SK-N-SH treated with all-trans-retinoic acid at 6 μM for 48 hours (cell line): Measurements from ENCODE around the gene PPCS.

Source experiments
- ATAC-seq: fragments of 200-7000 bp; cut with Tn5 transposase; 3 replicates; pipeline ENCODE4 v1.9.1; 2020; ENCODE audit warnings: mild to moderate bottlenecking, moderate library complexity
- ARNTL ChIP-seq: fragments of 450-650 bp; formaldehyde crosslinking; IDR thresholded peaks from 2 replicates; pipeline ENCODE4 v1.5.0; 2020; ENCODE audit warnings: low read depth, mild to moderate bottlenecking, moderate library complexity, borderline replicate concordance
- BACH2 ChIP-seq: fragments of 250-450 bp; sonication (Bioruptor Pico); IDR thresholded peaks from 2 replicates; pipeline ENCODE4 v1.9.0; 2021; ENCODE audit warnings: mild to moderate bottlenecking, borderline replicate concordance
- CREB5 ChIP-seq: fragments of 250-450 bp; sonication (Bioruptor Pico); IDR thresholded peaks from 2 replicates; pipeline ENCODE4 v1.5.1; 2020; ENCODE audit warnings: low read depth, mild to moderate bottlenecking, moderate library complexity
- CSDC2 ChIP-seq: fragments of 250-450 bp; sonication (Bioruptor Pico); IDR thresholded peaks from 2 replicates; pipeline ENCODE4 v1.5.0; 2020; ENCODE audit warnings: mild to moderate bottlenecking, moderate library complexity
- CSRNP3 ChIP-seq: fragments of 250-450 bp; sonication (Bioruptor Pico); IDR thresholded peaks from 2 replicates; pipeline ENCODE4 v1.5.1; 2021; ENCODE audit warnings: mild to moderate bottlenecking, moderate library complexity
- ESRRG ChIP-seq: fragments of 250-450 bp; sonication (Bioruptor Pico); IDR thresholded peaks from 2 replicates; pipeline ENCODE4 v1.6.1; 2021; ENCODE audit warnings: mild to moderate bottlenecking
- GLIS3 ChIP-seq: fragments of 250-450 bp; sonication (Bioruptor Pico); IDR thresholded peaks from 2 replicates; pipeline ENCODE4 v1.5.0; 2020; ENCODE audit warnings: mild to moderate bottlenecking, moderate library complexity
- ISL1 ChIP-seq: fragments of 250-450 bp; sonication (Bioruptor Pico); IDR thresholded peaks from 2 replicates; pipeline ENCODE4 v2.1.2; 2022; ENCODE audit warnings: mild to moderate bottlenecking, moderate library complexity
- OSR1 ChIP-seq: fragments of 250-450 bp; sonication (Bioruptor Pico); IDR thresholded peaks from 2 replicates; pipeline ENCODE4 v1.8.0; 2022; ENCODE audit warnings: moderate library complexity, mild to moderate bottlenecking, inconsistent platforms
- PATZ1 ChIP-seq: fragments of 250-450 bp; sonication (Bioruptor Pico); IDR thresholded peaks from 2 replicates; pipeline ENCODE4 v1.8.0; 2020; ENCODE audit warnings: mild to moderate bottlenecking, moderate library complexity, borderline replicate concordance
- POU6F1 ChIP-seq: fragments of 250-450 bp; sonication (Bioruptor Pico); IDR thresholded peaks from 2 replicates; pipeline ENCODE4 v1.8.0; 2021; ENCODE audit warnings: low read depth, mild to moderate bottlenecking, moderate library complexity, borderline replicate concordance
- PPARA ChIP-seq: fragments of 250-450 bp; sonication (Bioruptor Pico); IDR thresholded peaks from 2 replicates; pipeline ENCODE4 v1.5.0; 2020; ENCODE audit warnings: mild to moderate bottlenecking, borderline replicate concordance
- RARB ChIP-seq: fragments of 250-450 bp; sonication (Bioruptor Pico); IDR thresholded peaks from 2 replicates; pipeline ENCODE4 v1.8.0; 2021; ENCODE audit warnings: mild to moderate bottlenecking, moderate library complexity
- SNAI2 ChIP-seq: fragments of 250-450 bp; sonication (Bioruptor Pico); IDR thresholded peaks from 2 replicates; pipeline ENCODE4 v1.5.0; 2020; ENCODE audit warnings: mild to moderate bottlenecking, moderate library complexity
- TCF4 ChIP-seq: fragments of 250-450 bp; sonication (Bioruptor Pico); IDR thresholded peaks from 2 replicates; pipeline ENCODE4 v1.8.0; 2021; ENCODE audit warnings: mild to moderate bottlenecking, moderate library complexity, borderline replicate concordance
- TOX ChIP-seq: fragments of 250-450 bp; sonication (Bioruptor Pico); IDR thresholded peaks from 2 replicates; pipeline ENCODE4 v1.8.0; 2021; ENCODE audit warnings: mild to moderate bottlenecking, moderate library complexity, borderline replicate concordance
- TSHZ2 ChIP-seq: fragments of 250-450 bp; sonication (Bioruptor Pico); IDR thresholded peaks from 2 replicates; pipeline ENCODE4 v1.5.0; 2020; ENCODE audit warnings: mild to moderate bottlenecking, moderate library complexity
- ZC3H10 ChIP-seq: fragments of 250-450 bp; sonication (Bioruptor Pico); IDR thresholded peaks from 2 replicates; pipeline ENCODE4 v1.5.1; 2021; ENCODE audit warnings: mild to moderate bottlenecking, moderate library complexity
- ZFP3 ChIP-seq: fragments of 250-450 bp; sonication (Bioruptor Pico); IDR thresholded peaks from 2 replicates; pipeline ENCODE4 v1.5.0; 2020; ENCODE audit warnings: mild to moderate bottlenecking, moderate library complexity
- ZNF565 ChIP-seq: fragments of 450-650 bp; formaldehyde crosslinking; conservative IDR thresholded peaks from 2 replicates; pipeline ENCODE4 v1.5.0; 2020; ENCODE audit warnings: low read depth, mild to moderate bottlenecking, moderate library complexity
- ZNF70 ChIP-seq: fragments of 450-650 bp; formaldehyde crosslinking; IDR thresholded peaks from 2 replicates; pipeline ENCODE4 v1.5.0; 2020; ENCODE audit warnings: mild to moderate bottlenecking, moderate library complexity
- ZNF8 ChIP-seq: fragments of 450-650 bp; formaldehyde crosslinking; IDR thresholded peaks from 2 replicates; pipeline ENCODE4 v1.5.0; 2020; ENCODE audit warnings: mild to moderate bottlenecking, moderate library complexity

The PPCS gene

GRCh38 chr1:42430286-42431135, 25.8 kb upstream of the PPCS start:
- TF ChIP-seq ZNF70 (CRISPR knock-in tag) (no peak), TOX (CRISPR knock-in tag) (no peak), ZNF565 (CRISPR knock-in tag) (no peak), ZNF8 (no peak), ZC3H10 (CRISPR knock-in tag) (no peak), BACH2 (CRISPR knock-in tag) (no peak), SNAI2 (no peak), PPARA (CRISPR knock-in tag) (no peak), ISL1 (CRISPR knock-in tag) (no peak), CSRNP3 (CRISPR knock-in tag) (no peak), GLIS3 (no peak), RARB (CRISPR knock-in tag) (no peak), POU6F1 (CRISPR knock-in tag) (no peak), CREB5 (CRISPR knock-in tag) (no peak), ESRRG (CRISPR knock-in tag) (no peak), ARNTL (no peak), TSHZ2 (no peak), CSDC2 (no peak), PATZ1 (CRISPR knock-in tag) (no peak), TCF4 (CRISPR knock-in tag) (no peak)
- ATAC-seq, result no peak

- ATAC-seq, result no peak
These were observed 24.8 kb upstream of the PPCS start for GRCh38 chr1:42431514-42431913.

More at GRCh38 chr1:42431514-42431913, 24.8 kb upstream of the PPCS start:
- TF ChIP-seq ZFP3 (CRISPR knock-in tag) (no peak), ARNTL (no peak), PATZ1 (CRISPR knock-in tag) (no peak), ZNF70 (CRISPR knock-in tag) (no peak), OSR1 (CRISPR knock-in tag) (no peak), CREB5 (CRISPR knock-in tag) (no peak), ZNF8 (no peak), TCF4 (CRISPR knock-in tag) (no peak), ZNF565 (CRISPR knock-in tag) (no peak)
